Fibroblast of mammary gland (primary cell): ENCODE measurements around the gene TANGO2.

Experiments
- DNase-seq: peaks from one replicate; pipeline ENCODE4 v3.0.0-alpha.2; 2010; ENCODE audit warnings: low read depth
- H3K4me3 ChIP-seq: 2 replicates; pipeline ENCODE4 v1.5.1; 2011; ENCODE audit warnings: low read depth, mild to moderate bottlenecking, low read length, moderate library complexity; ENCODE audit not compliant: control insufficient read depth
- CTCF ChIP-seq: conservative IDR thresholded peaks from 2 replicates; pipeline ENCODE4 v1.5.1; 2011; ENCODE audit warnings: low read depth, low read length, inconsistent platforms; ENCODE audit not compliant: control insufficient read depth, insufficient read depth

TANGO2 gene

GRCh38 chr22:19979712-19980493, 41.0 kb upstream of the TANGO2 start:
- no peak for DNase-seq
- H3K4me3 ChIP-seq, result no peak overlapping the region
- TF ChIP-seq CTCF, result no peak

GRCh38 chr22:19980766-19981165, 40.1 kb upstream of the TANGO2 start:
- no peak overlapping the region for H3K4me3 ChIP-seq
- no peak for DNase-seq
- no peak for TF ChIP-seq CTCF

- TF ChIP-seq CTCF, result no peak
- no peak for DNase-seq
- H3K4me3 ChIP-seq, result no peak overlapping the region
Observed at GRCh38 chr22:19981171-19981960, 39.5 kb upstream of the TANGO2 start.

GRCh38 chr22:19981961-19982920, 38.7 kb upstream of the TANGO2 start:
- TF ChIP-seq CTCF, result no peak
- H3K4me3 ChIP-seq, result no peak overlapping the region
- no peak for DNase-seq

- no peak for DNase-seq
- TF ChIP-seq CTCF, result no peak
- H3K4me3 ChIP-seq, result no peak overlapping the region
Observed at GRCh38 chr22:19982991-19983578, 37.8 kb upstream of the TANGO2 start.

- DNase-seq, result no peak
- TF ChIP-seq CTCF, result no peak
- no peak overlapping the region for H3K4me3 ChIP-seq
Observed at GRCh38 chr22:19983741-19984140, 37.2 kb upstream of the TANGO2 start.
